HepG2 (cell line): Measurements from ENCODE around the gene DNAJC12. TPM values are rescaled to one million over a fixed set of nuclear protein-coding genes. Genes with fewer than 3 reads are reported as not detected.
A peak's percentile ranks its signal among the peaks of the same experiment; 100 is the strongest.

Source experiments
- CEBPB ChIP-seq: IDR thresholded peaks from 2 replicates; pipeline ENCODE4 v1.6.1; 2011; ENCODE audit warnings: low read depth, low read length, improper control_type of control experiment, borderline replicate concordance
- CTCF ChIP-seq: sonication (generic); formaldehyde crosslinking; IDR thresholded peaks from 2 replicates; pipeline ENCODE4 v1.5.0; 2020; ENCODE audit warnings: mild to moderate bottlenecking, missing genetic modification reagents, moderate library complexity
- ELF3 ChIP-seq: IDR thresholded peaks from 2 replicates; pipeline ENCODE4 v1.6.1; 2016; ENCODE audit warnings: missing genetic modification reagents, missing compliant biosample characterization
- FOXA3 ChIP-seq: IDR thresholded peaks from 2 replicates; pipeline ENCODE4 v1.6.1; 2016; ENCODE audit warnings: missing genetic modification reagents, missing compliant biosample characterization
- HNF1B ChIP-seq: sonication (generic); formaldehyde crosslinking; IDR thresholded peaks from 2 replicates; pipeline ENCODE4 v1.5.1; 2020; ENCODE audit warnings: mild to moderate bottlenecking, moderate library complexity, missing genetic modification reagents
- IRF2 ChIP-seq: IDR thresholded peaks from 2 replicates; pipeline ENCODE4 v1.6.1; 2018; ENCODE audit warnings: missing genetic modification reagents, missing compliant biosample characterization
- KDM6A ChIP-seq: IDR thresholded peaks from 2 replicates; pipeline ENCODE4 v1.6.1; 2016; ENCODE audit warnings: low read depth
- PLRG1 ChIP-seq: fragments of 450-650 bp; conservative IDR thresholded peaks from 2 replicates; pipeline ENCODE4 v1.6.1; 2016
- POGZ ChIP-seq: sonication (generic); formaldehyde crosslinking; IDR thresholded peaks from 2 replicates; pipeline ENCODE4 v1.4.0; 2020; ENCODE audit warnings: mild to moderate bottlenecking, missing genetic modification reagents
- RAD21 ChIP-seq: fragments of 450-650 bp; formaldehyde crosslinking; IDR thresholded peaks from 2 replicates; pipeline ENCODE4 v1.5.0; 2020; ENCODE audit warnings: mild to moderate bottlenecking
- SOX13 ChIP-seq, 3 experiments: fragments of 450-650 bp in 1 of 3; sonication (generic) in 1 of 3; formaldehyde crosslinking in 1 of 3; IDR thresholded peaks in 2 of 3; conservative IDR thresholded peaks in 1 of 3; 2 replicates each; pipeline versions ENCODE4 v1.5.0 to v1.6.1; 2016 to 2020; ENCODE audit warnings: antibody characterized with exemption in 1 of 3, mild to moderate bottlenecking in 1 of 3, missing compliant biosample characterization in 1 of 3, missing genetic modification reagents in 1 of 3, moderate library complexity in 1 of 3
- SP2 ChIP-seq: sonication (generic); formaldehyde crosslinking; IDR thresholded peaks from 2 replicates; pipeline ENCODE4 v1.5.1; 2020; ENCODE audit warnings: mild to moderate bottlenecking, missing genetic modification reagents
- TFAP4 ChIP-seq: sonication (generic); IDR thresholded peaks from 2 replicates; pipeline ENCODE4 v1.6.1; 2016; ENCODE audit warnings: low read depth, borderline replicate concordance
- WIZ ChIP-seq: sonication (generic); formaldehyde crosslinking; IDR thresholded peaks from 2 replicates; pipeline ENCODE4 v1.5.1; 2020; ENCODE audit warnings: mild to moderate bottlenecking, missing genetic modification reagents
- ZBTB20 ChIP-seq: sonication (generic); formaldehyde crosslinking; IDR thresholded peaks from 2 replicates; pipeline ENCODE4 v1.8.1; 2023; ENCODE audit warnings: missing genetic modification reagents, low read depth, mild to moderate bottlenecking, borderline replicate concordance
- ZFP36 ChIP-seq: fragments of 150-350 bp; IDR thresholded peaks from 2 replicates; pipeline ENCODE4 v1.6.1; 2018; ENCODE audit warnings: borderline replicate concordance, low read length, low read depth; ENCODE audit not compliant: partially characterized antibody
- ZFP36L1 ChIP-seq: sonication (generic); formaldehyde crosslinking; IDR thresholded peaks from 2 replicates; pipeline ENCODE4 v1.8.0; 2022; ENCODE audit warnings: mild to moderate bottlenecking, missing genetic modification reagents, moderate library complexity
- ZNF121 ChIP-seq: sonication (generic); formaldehyde crosslinking; IDR thresholded peaks from 2 replicates; pipeline ENCODE4 v1.5.0; 2020; ENCODE audit warnings: mild to moderate bottlenecking, missing genetic modification reagents
- ZNF256 ChIP-seq: sonication (generic); formaldehyde crosslinking; conservative IDR thresholded peaks from 2 replicates; pipeline ENCODE4 v1.4.0; 2020; ENCODE audit warnings: missing genetic modification reagents
- ZNF296 ChIP-seq: sonication (generic); formaldehyde crosslinking; conservative IDR thresholded peaks from 2 replicates; pipeline ENCODE4 v1.5.0; 2020; ENCODE audit warnings: mild to moderate bottlenecking, missing genetic modification reagents
- ZNF513 ChIP-seq: sonication (generic); formaldehyde crosslinking; conservative IDR thresholded peaks from 2 replicates; pipeline ENCODE4 v1.5.0; 2020; ENCODE audit warnings: missing genetic modification reagents
- ZNF614 ChIP-seq: IDR thresholded peaks from 2 replicates; pipeline ENCODE4 v1.6.1; 2018; ENCODE audit warnings: missing biosample characterization, missing genetic modification reagents, inconsistent platforms, borderline replicate concordance
- ZNF674 ChIP-seq: sonication (generic); formaldehyde crosslinking; IDR thresholded peaks from 2 replicates; pipeline ENCODE4 v1.5.0; 2020; ENCODE audit warnings: low read depth, mild to moderate bottlenecking, missing genetic modification reagents
- ZNF709 ChIP-seq: sonication (generic); formaldehyde crosslinking; IDR thresholded peaks from 2 replicates; pipeline ENCODE4 v1.5.0; 2020; ENCODE audit warnings: mild to moderate bottlenecking, missing genetic modification reagents
- ZNF766 ChIP-seq: sonication (generic); formaldehyde crosslinking; IDR thresholded peaks from 2 replicates; pipeline ENCODE4 v1.5.0; 2020; ENCODE audit warnings: missing genetic modification reagents, borderline replicate concordance
- polyA plus RNA-seq, 8 experiments: library from polyadenylated mRNA; depleted of rRNA in 3 of 8; stranded (reverse) in 7 of 8; unstranded in 1 of 8; fragments of >200 nt; fragmentation: Illumina TruSeq in 4 of 8; extraction: Trizol in 4 of 8; gene quantifications; 2 replicates each; pipeline versions ENCODE4 v1.2.1 to v1.2.3, GENCODE V29; 2011 to 2016; ENCODE audit warnings: low read depth in 4 of 8, missing spikeins in 1 of 8, mixed read lengths in 1 of 8; ENCODE audit not compliant: insufficient read depth in 1 of 8
- total RNA-seq, 5 experiments: library from RNA; depleted of rRNA; stranded (reverse); fragments of >200 nt; fragmentation: Illumina TruSeq; extraction: Trizol; gene quantifications; 2 replicates each; pipeline ENCODE4 v1.2.3, GENCODE V29; 2016; ENCODE audit warnings: low read depth in 1 of 5

Gene DNAJC12
- total and polyA plus RNA-seq, 2 of the 13 experiments (the other 11 are each of a cell fraction or from before 2014, with no cell fraction given), result 11.6 to 43.9 TPM

- no peak for TF ChIP-seq TFAP4
- TF ChIP-seq ZNF709 (CRISPR knock-in tag), result no peak
- TF ChIP-seq FOXA3 (CRISPR knock-in tag), result no peak
- 0 out of 2 replicates have a peak, but pooled peaks have one; percentile 39 for TF ChIP-seq ZNF614 (CRISPR knock-in tag)
- no peak for TF ChIP-seq ZBTB20 (CRISPR knock-in tag)
- no peak for TF ChIP-seq ZFP36L1 (CRISPR knock-in tag)
- no peak for TF ChIP-seq ZNF513
- TF ChIP-seq POGZ, result 0 out of 2 replicates have a peak, but pooled peaks have one; percentile 26
- peak; percentile 96 for TF ChIP-seq CTCF (CRISPR knock-in tag)
- no peak; the same call in 1 of the 2 replicates for TF ChIP-seq WIZ
- peak; percentile 71; the same call in 1 of the 2 replicates for TF ChIP-seq ELF3 (CRISPR knock-in tag)
- TF ChIP-seq PLRG1, result no peak
- TF ChIP-seq SOX13 (IDR thresholded peaks at IDR 0.05), result no peak
- no peak; a peak in 1 of 4 replicates for TF ChIP-seq SOX13 (CRISPR knock-in tag; conservative IDR thresholded peaks at IDR 0.05 in 1 of 2, IDR thresholded peaks at IDR 0.05 in 1 of 2)
- no peak for TF ChIP-seq ZNF296 (CRISPR knock-in tag)
- TF ChIP-seq ZFP36, result no peak
- peak; percentile 82 for TF ChIP-seq RAD21
- TF ChIP-seq ZNF256 (CRISPR knock-in tag), result no peak
- no peak for TF ChIP-seq CEBPB
- no peak for TF ChIP-seq SP2 (CRISPR knock-in tag)
- TF ChIP-seq IRF2, result 0 out of 2 replicates have a peak, but pooled peaks have one; percentile 29
- TF ChIP-seq ZNF674 (CRISPR knock-in tag), result no peak
- TF ChIP-seq HNF1B (CRISPR knock-in tag), result no peak
- 0 out of 2 replicates have a peak, but pooled peaks have one; percentile 31 for TF ChIP-seq ZNF121
- no peak for TF ChIP-seq KDM6A (CRISPR knock-in tag)
- TF ChIP-seq ZNF766 (CRISPR knock-in tag), result no peak
These were observed 49.7 kb downstream of the DNAJC12 start (continued) for GRCh38 chr10:67788028-67788886.
